HG03066 (cell line): ENCODE results near the gene TNS2.
"Not testable (repeated sequence)": the region's sequence is repeated elsewhere in the genome, so short reads cannot be mapped to it uniquely, and the experiment has no call there.

ENCODE experiments used
- ATAC-seq: cut with Tn5 transposase; IDR thresholded peaks from one replicate; pipeline ENCODE4 v1.9.1; 2021; ENCODE audit warnings: low read depth; ENCODE audit not compliant: unreplicated experiment

The TNS2 gene

GRCh38 chr12:53105256-53105655 lies 55.4 kb downstream of the TNS2 start:
- ATAC-seq = no peak

- no peak for ATAC-seq
These were observed 56.0 kb downstream of the TNS2 start for GRCh38 chr12:53105712-53106439.

- no peak for ATAC-seq
These were observed 57.3 kb downstream of the TNS2 start for GRCh38 chr12:53107122-53107521.

- not testable (repeated sequence) for ATAC-seq
These were observed 62.6 kb downstream of the TNS2 start for GRCh38 chr12:53112431-53112830.

GRCh38 chr12:53113136-53113705 lies 63.4 kb downstream of the TNS2 start:
- no peak for ATAC-seq

- no peak for ATAC-seq
These were observed 64.1 kb downstream of the TNS2 start for GRCh38 chr12:53113951-53114350.
